IPS-18c (cell line): ENCODE data around the gene ZNHIT1.
"Not testable (repeated sequence)": the region's sequence is repeated elsewhere in the genome, so short reads cannot be mapped to it uniquely, and the experiment has no call there.

ENCODE experiments used
- H3K4me3 ChIP-seq: 2 replicates; pipeline ENCODE4 v1.7.0; 2013; ENCODE audit warnings: low read depth, mild to moderate bottlenecking, low read length, moderate library complexity; ENCODE audit not compliant: insufficient read depth
- H3K9me3 ChIP-seq: one replicate; pipeline ENCODE4 v1.6.1; 2013; ENCODE audit warnings: mild to moderate bottlenecking, low read length, moderate library complexity; ENCODE audit not compliant: control insufficient read depth, insufficient read depth

Gene ZNHIT1

GRCh38 chr7:101180130-101180755 lies 37.7 kb upstream of the ZNHIT1 start, which contains the start of gene NAT16:
TSS of gene NAT16 (minus strand) at chr7:101180293. CDS start at chr7:101174807, 5,486 bp downstream.
- Histone ChIP-seq H3K9me3 (no peaks in the 10 kb centered on the region), H3K4me3 (peak within 1 kb of the TSS; percentile 63)

GRCh38 chr7:101185258-101185839 lies 32.6 kb upstream of the ZNHIT1 start:
- Histone ChIP-seq H3K4me3 (no peak overlapping the region), H3K9me3 (no peaks in the 10 kb centered on the region)

- no peak overlapping the region for H3K4me3 ChIP-seq
- H3K9me3 ChIP-seq = no peaks in the 10 kb centered on the region
Measured at GRCh38 chr7:101186194-101186593, 31.8 kb upstream of the ZNHIT1 start.

- no peaks in the 10 kb centered on the region for H3K9me3 ChIP-seq
- no peak overlapping the region for H3K4me3 ChIP-seq
Measured at GRCh38 chr7:101186844-101187428, 31.0 kb upstream of the ZNHIT1 start.

GRCh38 chr7:101189109-101189508 lies 28.9 kb upstream of the ZNHIT1 start:
- no peaks in the 10 kb centered on the region for H3K9me3 ChIP-seq

GRCh38 chr7:101195884-101196283 lies 22.1 kb upstream of the ZNHIT1 start:
- Histone ChIP-seq H3K4me3 (no peak overlapping the region), H3K9me3 (no peaks in the 10 kb centered on the region)

More at GRCh38 chr7:101189109-101189508, 28.9 kb upstream of the ZNHIT1 start:
- no peak overlapping the region for H3K4me3 ChIP-seq

- Histone ChIP-seq H3K9me3 (peaks cover 2% of the 10 kb centered on the region), H3K4me3 (no peak overlapping the region)
Measured at GRCh38 chr7:101197991-101198390, 20.0 kb upstream of the ZNHIT1 start.

- Histone ChIP-seq H3K9me3 (peaks cover 2% of the 10 kb centered on the region), H3K4me3 (no peak overlapping the region; the same call in 1 of the 2 replicates)
Measured at GRCh38 chr7:101198476-101198875, 19.5 kb upstream of the ZNHIT1 start.

- H3K9me3 ChIP-seq, H3K4me3 ChIP-seq: not testable (repeated sequence)
Measured at GRCh38 chr7:101199522-101199921, 18.4 kb upstream of the ZNHIT1 start.

- H3K4me3 ChIP-seq = no peak overlapping the region
- peaks cover 2% of the 10 kb centered on the region for H3K9me3 ChIP-seq
Measured at GRCh38 chr7:101200504-101200861, 17.5 kb upstream of the ZNHIT1 start.

GRCh38 chr7:101200862-101201599 lies 16.9 kb upstream of the ZNHIT1 start, which contains the start of gene MOGAT3:
TSS of gene MOGAT3 (minus strand) at chr7:101201036. CDS start at chr7:101200854, 182 bp downstream.
- Histone ChIP-seq H3K4me3 (peak within 1 kb of the TSS; percentile 53), H3K9me3 (peaks cover 2% of the 10 kb centered on the region)

GRCh38 chr7:101201695-101202602 lies 16.0 kb upstream of the ZNHIT1 start:
- H3K4me3 ChIP-seq = peak overlapping the region; percentile 53

GRCh38 chr7:101202603-101202918 lies 15.4 kb upstream of the ZNHIT1 start:
- peaks cover 2% of the 10 kb centered on the region for H3K9me3 ChIP-seq
- no peak overlapping the region; the same call in 1 of the 2 replicates for H3K4me3 ChIP-seq

More at GRCh38 chr7:101201695-101202602, 16.0 kb upstream of the ZNHIT1 start:
- H3K9me3 ChIP-seq = peaks cover 2% of the 10 kb centered on the region

- H3K4me3 ChIP-seq, H3K9me3 ChIP-seq: not testable (repeated sequence)
Measured at GRCh38 chr7:101203740-101204738, 13.9 kb upstream of the ZNHIT1 start.

GRCh38 chr7:101205901-101206664 lies 11.9 kb upstream of the ZNHIT1 start:
- no peak overlapping the region for H3K4me3 ChIP-seq
- H3K9me3 ChIP-seq = peaks cover 2% of the 10 kb centered on the region
